ENCODE measurements around the gene CYP27B1. TPM values are rescaled to one million over a fixed set of nuclear protein-coding genes. Genes with fewer than 3 reads are reported as not detected.
A peak's percentile ranks its signal among the peaks of the same experiment; 100 is the strongest.

CYP27B1 gene
- total RNA-seq, 2 experiments from 2014 or later = 2.4 to 2.6 TPM

- Mint-ChIP-seq H3K36me3 (peaks cover 23% of the 10 kb centered on the region), H3K4me3 (peak overlapping the region; percentile 93), H3K27ac (peak overlapping the region; percentile 83), H3K4me1 (peaks cover 41% of the 10 kb centered on the region), H3K9me3 (no peaks in the 10 kb centered on the region), H3K27me3 (no peaks in the 10 kb centered on the region)
- POLR2A ChIA-PET = interaction anchor here (0.6 kb wide), 1 partner anchor 82 kb away, joined by 3 read pairs; no protein-coding TSS in a partner anchor
- DNase-seq (no peak), ATAC-seq (ENCODE audit: low read depth) (no peak)
These were observed 16.1 kb downstream of the CYP27B1 start for GRCh38 chr12:57750561-57751431.

GRCh38 chr12:57749061-57749460 lies 17.8 kb downstream of the CYP27B1 start:
- no peak overlapping the region for H3K27ac Mint-ChIP-seq
- H3K27me3 Mint-ChIP-seq = no peaks in the 10 kb centered on the region
- H3K4me1 Mint-ChIP-seq = peaks cover 45% of the 10 kb centered on the region
- ATAC-seq (ENCODE audit: low read depth) (no peak), DNase-seq (no peak)
- POLR2A ChIA-PET = interaction anchor here (0.6 to 1.0 kb wide), 2 partner anchors 27 to 29 kb away, joined by 3 to 6 read pairs; no protein-coding TSS in a partner anchor
- peaks cover 23% of the 10 kb centered on the region for H3K36me3 Mint-ChIP-seq
- H3K4me3 Mint-ChIP-seq = no peak overlapping the region
- H3K9me3 Mint-ChIP-seq = no peaks in the 10 kb centered on the region

- Mint-ChIP-seq H3K27me3 (no peaks in the 10 kb centered on the region), H3K36me3 (peaks cover 14% of the 10 kb centered on the region), H3K27ac (peak overlapping the region; percentile 99), H3K4me1 (peaks cover 36% of the 10 kb centered on the region), H3K9me3 (no peaks in the 10 kb centered on the region), H3K4me3 (peak overlapping the region; percentile 87)
- no peak for DNase-seq
- ATAC-seq (ENCODE audit: low read depth) = no peak
- POLR2A ChIA-PET = interaction anchor here (1.5 kb wide), 1 partner anchor 227 kb away, joined by 5 read pairs; no protein-coding TSS in a partner anchor
These were observed 20.9 kb downstream of the CYP27B1 start for GRCh38 chr12:57746025-57746424.

- Mint-ChIP-seq H3K4me3 (peak overlapping the region; percentile 87), H3K4me1 (peaks cover 37% of the 10 kb centered on the region), H3K27ac (peak overlapping the region; percentile 99), H3K36me3 (peaks cover 13% of the 10 kb centered on the region), H3K9me3 (no peaks in the 10 kb centered on the region), H3K27me3 (no peaks in the 10 kb centered on the region)
- ATAC-seq (ENCODE audit: low read depth) (no peak), DNase-seq (no peak)
- POLR2A ChIA-PET = interaction anchor here (0.8 to 1.5 kb wide), 5 partner anchors 8 to 1429 kb away, joined by 3 to 5 read pairs (median 3); partner anchors contain the start of genes CNPY2 and PIP4K2C
These were observed 21.4 kb downstream of the CYP27B1 start for GRCh38 chr12:57745485-57745881.

GRCh38 chr12:57744777-57745484 lies 21.9 kb downstream of the CYP27B1 start, which contains the start of gene TSPAN31:
TSS of gene TSPAN31 (plus strand) at chr12:57745039. CDS start at chr12:57745155, 116 bp downstream.
- peak; percentile 81 for ATAC-seq (ENCODE audit: low read depth)
- Mint-ChIP-seq H3K4me1 (peaks cover 36% of the 10 kb centered on the region), H3K36me3 (peaks cover 10% of the 10 kb centered on the region), H3K27me3 (no peaks in the 10 kb centered on the region), H3K9me3 (no peaks in the 10 kb centered on the region), H3K27ac (peak within 1 kb of the TSS; percentile 99), H3K4me3 (peak within 1 kb of the TSS; percentile 87)
- POLR2A ChIA-PET = interaction anchor here (0.8 to 1.5 kb wide), 12 partner anchors 9 to 1429 kb away, joined by 3 to 7 read pairs (median 3); partner anchors contain the start of genes CNPY2, DDIT3 and PIP4K2C
- DNase-seq = peak; percentile 87

- Mint-ChIP-seq H3K9me3 (no peaks in the 10 kb centered on the region), H3K36me3 (peaks cover 12% of the 10 kb centered on the region), H3K4me3 (peak overlapping the region; percentile 87), H3K27me3 (no peaks in the 10 kb centered on the region), H3K27ac (peak overlapping the region; percentile 99), H3K4me1 (peaks cover 43% of the 10 kb centered on the region)
- ATAC-seq (ENCODE audit: low read depth) = peak; percentile 31
- DNase-seq = peak; percentile 82
- POLR2A ChIA-PET = interaction anchor here (0.6 to 1.5 kb wide), 13 partner anchors 10 to 1428 kb away, joined by 3 to 7 read pairs (median 3); partner anchors contain the start of genes CNPY2, DDIT3 and PIP4K2C
These were observed 22.6 kb downstream of the CYP27B1 start for GRCh38 chr12:57744194-57744776.

GRCh38 chr12:57743769-57744168 lies 23.1 kb downstream of the CYP27B1 start:
- DNase-seq (no peak), ATAC-seq (ENCODE audit: low read depth) (no peak)
- POLR2A ChIA-PET = interaction anchor here (1.1 to 1.2 kb wide), 2 partner anchors 49 to 223 kb away, joined by 3 to 4 read pairs; partner anchors contain the start of gene DDIT3
- H3K27me3 Mint-ChIP-seq = no peaks in the 10 kb centered on the region
- H3K9me3 Mint-ChIP-seq = no peaks in the 10 kb centered on the region
- peaks cover 16% of the 10 kb centered on the region for H3K36me3 Mint-ChIP-seq
- peaks cover 48% of the 10 kb centered on the region for H3K4me1 Mint-ChIP-seq
- H3K4me3 Mint-ChIP-seq = peak overlapping the region; percentile 87
- H3K27ac Mint-ChIP-seq = peak overlapping the region; percentile 99

GRCh38 chr12:57741844-57742738 lies 24.8 kb downstream of the CYP27B1 start:
- DNase-seq (peak; percentile 73), ATAC-seq (ENCODE audit: low read depth) (peak; percentile 65)
- Mint-ChIP-seq H3K27me3 (no peaks in the 10 kb centered on the region), H3K4me3 (peak overlapping the region; percentile 88), H3K36me3 (peaks cover 10% of the 10 kb centered on the region), H3K9me3 (no peaks in the 10 kb centered on the region), H3K4me1 (peaks cover 48% of the 10 kb centered on the region), H3K27ac (peak overlapping the region; percentile 84)
- POLR2A ChIA-PET = interaction anchor here (0.6 to 2.4 kb wide), 17 partner anchors 9 to 382 kb away, joined by 3 to 10 read pairs (median 4); partner anchors contain the start of genes CDK4, CYP27B1, DCTN2 and DDIT3

- no peaks in the 10 kb centered on the region for H3K9me3 Mint-ChIP-seq
- no peaks in the 10 kb centered on the region for H3K27me3 Mint-ChIP-seq
- H3K4me3 Mint-ChIP-seq = peak overlapping the region; percentile 88
- ATAC-seq (ENCODE audit: low read depth) (no peak), DNase-seq (no peak)
- POLR2A ChIA-PET = interaction anchor here (0.6 to 2.4 kb wide), 19 partner anchors 8 to 381 kb away, joined by 3 to 10 read pairs (median 4); partner anchors contain the start of genes CDK4, CYP27B1, DCTN2 and DDIT3
- peak overlapping the region; percentile 84 for H3K27ac Mint-ChIP-seq
- H3K4me1 Mint-ChIP-seq = peaks cover 53% of the 10 kb centered on the region
- H3K36me3 Mint-ChIP-seq = peaks cover 16% of the 10 kb centered on the region
These were observed 25.5 kb downstream of the CYP27B1 start for GRCh38 chr12:57741413-57741789.

- ATAC-seq (ENCODE audit: low read depth) = peak; percentile 59
- peak; percentile 80 for DNase-seq
- POLR2A ChIA-PET = interaction anchor here (0.5 to 2.4 kb wide), 19 partner anchors 8 to 282 kb away, joined by 3 to 10 read pairs (median 4); partner anchors contain the start of genes ATP23, CDK4, CYP27B1 and DCTN2
- no peaks in the 10 kb centered on the region for H3K27me3 Mint-ChIP-seq
- H3K9me3 Mint-ChIP-seq = no peaks in the 10 kb centered on the region
- peak overlapping the region; percentile 84 for H3K27ac Mint-ChIP-seq
- peaks cover 49% of the 10 kb centered on the region for H3K4me1 Mint-ChIP-seq
- peak overlapping the region; percentile 88 for H3K4me3 Mint-ChIP-seq
- peaks cover 17% of the 10 kb centered on the region for H3K36me3 Mint-ChIP-seq
These were observed 26.0 kb downstream of the CYP27B1 start for GRCh38 chr12:57740656-57741412.

- Mint-ChIP-seq H3K9me3 (no peaks in the 10 kb centered on the region), H3K4me1 (peaks cover 46% of the 10 kb centered on the region), H3K36me3 (peaks cover 17% of the 10 kb centered on the region), H3K27me3 (no peaks in the 10 kb centered on the region), H3K4me3 (peak overlapping the region; percentile 88), H3K27ac (peak overlapping the region; percentile 51)
- ATAC-seq (ENCODE audit: low read depth) (no peak), DNase-seq (no peak)
- POLR2A ChIA-PET = interaction anchor here (0.5 to 1.5 kb wide), 4 partner anchors 9 to 201 kb away, joined by 3 to 4 read pairs (median 3); partner anchors contain the start of gene ATP23
These were observed 26.9 kb downstream of the CYP27B1 start for GRCh38 chr12:57739914-57740538.

Measured in activated naive CD8-positive, alpha-beta T cell treated with anti-CD3 and anti-CD28 coated beads, Interleukin-2, amount 10 ng/mL, durations not matched to agents 7 days and 5 days (primary cell).